UCSD-AML1 (cell line): ENCODE results near the gene GABRG3.

Source experiments
- DNase-seq: peaks from one replicate; lab custom pipeline; 2025; ENCODE audit not compliant: unreplicated experiment; lab: John Stamatoyannopoulos, UW

The GABRG3 gene

GRCh38 chr15:27490867-27491595 is 520.0 kb downstream of the GABRG3 start:
- no peak for DNase-seq

GRCh38 chr15:27491666-27492621 is 521.0 kb downstream of the GABRG3 start:
- no peak for DNase-seq

GRCh38 chr15:27495963-27496459 is 525.0 kb downstream of the GABRG3 start:
- DNase-seq, result no peak

DNA sequence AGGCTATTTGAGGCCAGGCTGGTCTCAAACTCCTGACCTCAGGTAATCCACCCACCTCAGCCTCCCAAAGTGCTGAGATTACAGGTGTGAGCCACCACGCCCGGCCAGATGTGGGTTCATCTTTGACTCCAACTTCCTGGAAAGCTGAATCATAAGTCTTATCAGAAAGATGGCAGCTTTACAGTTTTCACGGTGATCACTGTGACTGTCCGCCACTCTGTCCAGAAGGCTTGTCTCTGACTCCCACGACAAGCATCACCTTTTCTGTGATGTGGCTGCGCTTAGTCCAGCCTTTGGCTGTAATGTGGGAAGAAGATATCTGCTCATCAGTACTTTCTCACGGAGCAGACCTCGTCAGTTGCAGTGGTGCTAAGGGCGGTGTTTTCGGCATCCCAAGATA is 527.7 kb downstream of the GABRG3 start:
- DNase-seq, result no peak

DNA sequence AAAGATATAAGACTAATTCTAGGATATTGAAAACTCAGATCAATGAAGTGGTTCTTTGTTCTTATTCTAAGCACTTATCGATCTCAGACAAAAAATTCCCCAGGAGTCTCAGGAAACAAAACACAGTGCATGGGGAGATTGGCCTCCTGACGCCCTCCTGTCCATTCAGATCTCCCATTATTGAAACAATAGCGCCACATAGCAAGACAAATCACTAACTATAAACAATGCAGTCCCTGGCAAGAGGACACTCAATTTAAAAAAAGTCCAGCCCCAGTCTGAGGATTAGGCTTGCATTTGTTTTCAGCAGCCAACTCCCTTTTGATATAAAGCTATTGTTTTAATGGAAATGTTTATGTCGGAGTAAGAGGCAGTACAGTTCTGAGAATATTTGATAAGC is 528.2 kb downstream of the GABRG3 start:
- DNase-seq, result no peak

DNA sequence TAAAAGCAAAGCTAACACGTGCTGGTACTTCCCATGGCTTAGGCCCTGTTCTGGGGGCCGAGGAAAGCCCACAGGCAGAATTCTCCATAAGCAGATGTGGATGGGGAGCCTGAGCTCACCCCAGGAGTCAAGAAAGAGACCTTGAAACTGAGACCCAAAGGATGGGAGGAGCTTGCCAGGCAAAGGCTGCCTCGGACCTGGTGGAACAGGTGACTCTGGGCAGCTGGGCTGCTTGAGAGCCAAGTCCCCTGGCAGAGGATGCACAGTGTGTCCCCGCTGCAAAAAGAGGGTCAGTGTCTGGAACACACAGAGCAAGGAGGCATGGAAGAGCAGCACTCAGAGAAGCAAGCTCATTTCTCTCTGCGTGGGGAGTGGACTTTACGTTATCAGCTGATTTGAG is 528.7 kb downstream of the GABRG3 start:
- no peak for DNase-seq

DNA sequence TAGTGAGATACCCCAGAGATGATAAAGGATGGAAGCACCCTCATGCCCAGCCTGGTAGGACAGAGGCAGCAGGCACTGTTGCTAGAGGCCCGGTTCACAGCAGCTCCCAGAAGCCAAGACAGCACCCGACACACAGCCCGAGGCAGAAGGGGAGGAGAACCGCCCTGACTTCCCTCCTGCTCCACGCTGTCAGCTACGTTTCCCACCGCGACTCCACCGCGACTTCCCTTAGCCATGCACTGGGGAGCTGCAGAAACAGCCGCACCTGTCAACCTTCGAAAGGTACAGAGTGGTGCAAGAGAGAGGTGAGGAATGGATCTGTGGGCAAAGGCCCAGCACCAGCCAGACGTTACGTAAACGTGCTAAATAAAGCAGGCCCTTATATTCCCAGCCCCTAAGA is 529.2 kb downstream of the GABRG3 start:
- no peak for DNase-seq

- DNase-seq, result no peak
These were observed 535.8 kb downstream of the GABRG3 start for GRCh38 chr15:27506752-27507151.

GRCh38 chr15:27509014-27509413 is 538.0 kb downstream of the GABRG3 start:
- DNase-seq, result no peak

GRCh38 chr15:27512281-27513001 is 541.5 kb downstream of the GABRG3 start:
- DNase-seq, result no peak

- DNase-seq, result no peak
These were observed 543.5 kb downstream of the GABRG3 start for GRCh38 chr15:27514526-27514925.

- no peak for DNase-seq
These were observed 556.6 kb downstream of the GABRG3 start for GRCh38 chr15:27527490-27528067.

DNA sequence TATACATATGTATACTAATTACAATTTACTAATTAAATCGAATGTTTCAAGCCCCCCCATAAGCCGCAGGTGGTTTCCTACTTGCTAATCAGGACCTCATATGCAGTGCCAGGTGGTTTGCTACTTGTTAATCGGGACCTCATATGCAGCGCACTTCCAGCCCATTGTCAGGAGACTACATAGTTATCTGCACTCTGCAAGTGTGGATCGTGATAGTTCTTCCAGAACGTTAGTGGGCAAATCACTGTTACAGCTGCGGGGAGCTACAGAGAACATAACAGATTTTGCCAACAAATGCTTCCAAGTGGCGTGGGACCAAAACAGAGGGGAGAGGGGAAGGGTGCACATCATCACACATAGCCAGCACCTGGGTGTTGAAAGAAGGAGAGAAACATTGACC is 558.4 kb downstream of the GABRG3 start:
- DNase-seq, result no peak

GRCh38 chr15:27530994-27531393 is 560.0 kb downstream of the GABRG3 start:
- no peak for DNase-seq

GRCh38 chr15:27532358-27532757 is 561.4 kb downstream of the GABRG3 start:
- DNase-seq, result no peak

DNA sequence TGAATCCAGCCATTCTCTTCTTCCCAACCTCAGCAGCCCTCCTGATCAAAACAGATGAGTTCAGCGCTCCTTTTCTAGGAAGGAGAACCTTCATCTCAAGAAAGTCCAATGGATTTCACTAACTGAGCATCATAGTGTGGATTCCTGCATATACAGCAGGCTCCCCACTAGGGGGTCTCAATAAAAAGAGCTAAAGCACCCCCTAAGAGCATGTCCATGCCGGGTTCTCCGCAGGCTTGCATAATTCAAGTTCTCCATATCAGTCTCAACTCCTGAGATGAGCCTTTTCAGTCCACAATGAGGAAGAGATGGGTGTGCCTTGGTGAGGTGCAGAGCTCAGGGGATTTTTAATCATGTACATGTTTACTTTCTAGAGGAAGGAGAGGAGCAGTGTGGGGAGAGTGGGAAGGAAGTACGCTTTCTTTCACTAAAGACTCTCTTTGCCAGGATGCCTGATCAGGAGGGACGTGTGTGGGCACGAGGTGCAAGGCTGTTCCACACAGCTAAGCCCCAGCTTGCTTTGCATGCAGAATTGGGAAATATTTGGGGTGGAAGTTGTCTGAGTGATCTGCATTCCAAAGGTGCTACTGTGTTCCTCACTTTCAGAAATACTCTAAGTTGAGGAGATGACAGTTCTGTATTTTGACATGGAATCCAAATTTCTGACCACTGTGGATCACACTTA is 564.6 kb downstream of the GABRG3 start:
- no peak for DNase-seq

DNA sequence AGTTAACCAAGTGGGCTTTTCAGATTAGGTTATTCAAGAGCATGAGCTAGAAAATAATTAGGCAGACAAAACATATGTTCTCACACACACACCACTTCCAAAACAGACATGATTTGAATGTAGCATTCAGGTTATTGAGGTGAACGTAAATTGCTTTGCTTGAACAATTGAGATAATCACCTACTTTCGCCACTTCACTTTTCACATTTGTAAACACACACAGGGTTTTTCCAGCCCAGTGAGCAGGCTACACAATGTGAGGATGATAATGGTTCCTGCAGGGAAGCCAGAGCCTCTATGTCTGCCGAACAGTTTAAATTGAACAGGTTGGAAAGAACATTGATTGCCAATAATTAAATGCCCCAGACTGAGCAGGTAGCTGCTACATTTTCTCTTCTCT is 567.3 kb downstream of the GABRG3 start:
- DNase-seq, result no peak

- DNase-seq, result no peak
These were observed 570.6 kb downstream of the GABRG3 start for GRCh38 chr15:27541581-27541980.

- DNase-seq, result no peak
These were observed 574.7 kb downstream of the GABRG3 start for GRCh38 chr15:27545494-27546255.

DNA sequence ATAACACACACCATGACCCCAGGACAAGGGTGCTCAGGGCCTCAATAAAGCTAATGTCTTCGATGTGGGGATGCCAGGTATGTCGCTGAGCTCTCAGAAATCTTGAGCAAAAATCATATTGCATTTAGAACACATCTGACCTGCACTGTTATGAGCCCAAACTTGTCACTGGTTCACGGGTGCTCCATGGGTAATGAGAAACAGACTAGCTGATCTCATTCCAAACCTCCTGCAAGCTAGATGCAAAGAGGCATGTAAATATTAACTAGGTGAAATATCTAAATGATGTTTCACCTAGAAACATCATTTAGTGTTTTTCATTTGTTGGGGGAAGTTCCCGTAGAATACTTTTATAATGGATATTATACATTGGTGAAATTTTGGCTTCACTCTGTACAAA is 578.8 kb downstream of the GABRG3 start:
- DNase-seq, result no peak
